HepG2 (cell line): ENCODE data around the gene SDCCAG8. TPM values are rescaled to one million over a fixed set of nuclear protein-coding genes. Genes with fewer than 3 reads are reported as not detected.

Experiments used
- CBX1 ChIP-seq: IDR thresholded peaks from one replicate; pipeline ENCODE4 v1.6.1; 2016; ENCODE audit warnings: antibody characterized with exemption, low read depth
- CCDC6 ChIP-seq: sonication (generic); formaldehyde crosslinking; IDR thresholded peaks from 2 replicates; pipeline ENCODE4 v1.8.1; 2022; ENCODE audit warnings: mild to moderate bottlenecking, missing genetic modification reagents, moderate library complexity
- CHD2 ChIP-seq: IDR thresholded peaks from 2 replicates; pipeline ENCODE4 v1.6.1; 2011; ENCODE audit warnings: low read depth, low read length, improper control_type of control experiment
- ELF4 ChIP-seq: sonication (generic); formaldehyde crosslinking; IDR thresholded peaks from 2 replicates; pipeline ENCODE4 v1.5.0; 2020; ENCODE audit warnings: missing genetic modification reagents, mild to moderate bottlenecking, moderate library complexity, borderline replicate concordance
- HNRNPL ChIP-seq: fragments of 200-400 bp; formaldehyde crosslinking; IDR thresholded peaks from 2 replicates; pipeline ENCODE4 v1.6.1; 2017; ENCODE audit warnings: mild to moderate bottlenecking, low read depth, low read length
- JUNB ChIP-seq: sonication (generic); formaldehyde crosslinking; IDR thresholded peaks from 2 replicates; pipeline ENCODE4 v1.8.0; 2022; ENCODE audit warnings: missing genetic modification reagents, mild to moderate bottlenecking, borderline replicate concordance
- KDM1A ChIP-seq: IDR thresholded peaks from 2 replicates; pipeline ENCODE4 v1.6.1; 2016; ENCODE audit warnings: missing compliant biosample characterization
- NR3C1 ChIP-seq: sonication (generic); formaldehyde crosslinking; IDR thresholded peaks from 2 replicates; pipeline ENCODE4 v1.4.0; 2020; ENCODE audit warnings: missing genetic modification reagents
- SP1 ChIP-seq, 2 experiments: fragments of 450-650 bp in 1 of 2; sonication (generic) in 1 of 2; formaldehyde crosslinking in 1 of 2; IDR thresholded peaks; 2 replicates each; pipeline versions ENCODE4 v1.4.0 to v1.6.1; 2016 to 2020; ENCODE audit warnings: missing genetic modification reagents in 1 of 2
- TBL1XR1 ChIP-seq: fragments of 150-350 bp; IDR thresholded peaks from 2 replicates; pipeline ENCODE4 v1.6.1; 2014; ENCODE audit warnings: borderline replicate concordance, low read length; ENCODE audit not compliant: partially characterized antibody
- TBX3 ChIP-seq: fragments of 450-650 bp; IDR thresholded peaks from 2 replicates; pipeline ENCODE4 v1.6.1; 2017; ENCODE audit warnings: antibody characterized with exemption, mild to moderate bottlenecking, inconsistent platforms, borderline replicate concordance
- YY1 ChIP-seq: IDR thresholded peaks from 2 replicates; pipeline ENCODE4 v1.6.1; 2011; ENCODE audit warnings: low read length, low read depth, moderate library complexity, mild to moderate bottlenecking; ENCODE audit not compliant: insufficient read depth, insufficient replicate concordance
- ZEB1 ChIP-seq: IDR thresholded peaks from 2 replicates; pipeline ENCODE4 v1.6.1; 2012; ENCODE audit warnings: mild to moderate bottlenecking, low read depth, inconsistent platforms; ENCODE audit not compliant: insufficient replicate concordance
- ZNF143 ChIP-seq: sonication (generic); formaldehyde crosslinking; IDR thresholded peaks from 2 replicates; pipeline ENCODE4 v1.4.0; 2020; ENCODE audit warnings: missing genetic modification reagents
- ZNF20 ChIP-seq: sonication (generic); formaldehyde crosslinking; IDR thresholded peaks from 2 replicates; pipeline ENCODE4 v1.4.0; 2020; ENCODE audit warnings: mild to moderate bottlenecking, moderate library complexity, missing genetic modification reagents
- ZNF709 ChIP-seq: sonication (generic); formaldehyde crosslinking; IDR thresholded peaks from 2 replicates; pipeline ENCODE4 v1.5.0; 2020; ENCODE audit warnings: mild to moderate bottlenecking, missing genetic modification reagents
- ZNF780A ChIP-seq: sonication (generic); formaldehyde crosslinking; IDR thresholded peaks from 2 replicates; pipeline ENCODE4 v1.8.0; 2022; ENCODE audit warnings: mild to moderate bottlenecking, missing genetic modification reagents, moderate library complexity
- ZZZ3 ChIP-seq: sonication (generic); formaldehyde crosslinking; IDR thresholded peaks from 2 replicates; pipeline ENCODE4 v1.4.0; 2020; ENCODE audit warnings: missing genetic modification reagents, mild to moderate bottlenecking, borderline replicate concordance
- polyA plus RNA-seq, 8 experiments: library from polyadenylated mRNA; depleted of rRNA in 3 of 8; stranded (reverse) in 7 of 8; unstranded in 1 of 8; fragments of >200 nt; fragmentation: Illumina TruSeq in 4 of 8; extraction: Trizol in 4 of 8; gene quantifications; 2 replicates each; pipeline versions ENCODE4 v1.2.1 to v1.2.3, GENCODE V29; 2011 to 2016; ENCODE audit warnings: low read depth in 4 of 8, missing spikeins in 1 of 8, mixed read lengths in 1 of 8; ENCODE audit not compliant: insufficient read depth in 1 of 8
- total RNA-seq, 5 experiments: library from RNA; depleted of rRNA; stranded (reverse); fragments of >200 nt; fragmentation: Illumina TruSeq; extraction: Trizol; gene quantifications; 2 replicates each; pipeline ENCODE4 v1.2.3, GENCODE V29; 2016; ENCODE audit warnings: low read depth in 1 of 5
- TF ChIP-seq, protein P1 (sequence below): sonication (generic); formaldehyde crosslinking; IDR thresholded peaks from 2 replicates; pipeline ENCODE4 v1.5.1; 2020; ENCODE audit warnings: mild to moderate bottlenecking, missing genetic modification reagents
- TF ChIP-seq, protein P2 (sequence below): sonication (generic); formaldehyde crosslinking; IDR thresholded peaks from 2 replicates; pipeline ENCODE4 v1.8.0; 2022; ENCODE audit warnings: missing genetic modification reagents, mild to moderate bottlenecking, borderline replicate concordance
- TF ChIP-seq, protein P3 (sequence below): sonication (generic); formaldehyde crosslinking; conservative IDR thresholded peaks from 2 replicates; pipeline ENCODE4 v1.4.0; 2020; ENCODE audit warnings: missing genetic modification reagents

The SDCCAG8 gene
- total and polyA plus RNA-seq, 2 of the 13 experiments (the other 11 are each of a cell fraction or from before 2014, with no cell fraction given) = 9.5 to 13.4 TPM

DNA sequence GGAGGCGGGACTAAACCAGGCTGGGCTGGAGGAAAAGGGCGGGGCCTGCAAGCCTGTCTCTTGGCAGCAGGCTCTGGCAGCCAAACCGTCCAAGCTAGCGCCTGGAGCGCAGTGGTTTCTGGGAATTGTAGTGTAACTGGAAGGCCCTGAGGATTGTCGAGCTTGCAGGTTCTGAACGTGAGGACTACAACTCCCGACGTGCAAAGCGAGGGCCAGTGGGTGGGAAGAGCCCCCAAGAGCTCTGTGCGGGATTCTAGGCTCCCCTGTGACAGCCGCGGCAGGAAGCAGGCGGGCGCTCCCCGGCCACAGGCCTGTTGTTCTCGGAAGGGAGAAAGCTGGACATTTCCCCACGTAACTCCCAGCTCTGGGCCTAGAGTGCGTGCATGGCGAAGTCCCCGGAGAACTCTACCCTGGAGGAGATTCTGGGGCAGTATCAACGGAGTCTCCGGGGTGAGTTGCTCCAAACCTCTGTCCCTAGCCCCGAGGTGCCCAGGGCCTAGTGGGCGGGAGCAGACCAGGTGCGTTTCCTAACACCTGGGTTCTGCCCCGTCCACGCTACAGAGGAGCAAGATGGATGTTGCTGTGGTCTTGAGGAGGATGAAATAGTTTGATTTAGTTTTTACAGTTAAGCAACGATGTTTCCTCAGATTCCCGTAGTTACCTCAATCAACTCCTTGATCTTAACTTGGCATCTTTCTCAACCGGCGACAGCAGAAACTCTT, at the start of gene SDCCAG8 (continued):
- TF ChIP-seq, protein P1, sequence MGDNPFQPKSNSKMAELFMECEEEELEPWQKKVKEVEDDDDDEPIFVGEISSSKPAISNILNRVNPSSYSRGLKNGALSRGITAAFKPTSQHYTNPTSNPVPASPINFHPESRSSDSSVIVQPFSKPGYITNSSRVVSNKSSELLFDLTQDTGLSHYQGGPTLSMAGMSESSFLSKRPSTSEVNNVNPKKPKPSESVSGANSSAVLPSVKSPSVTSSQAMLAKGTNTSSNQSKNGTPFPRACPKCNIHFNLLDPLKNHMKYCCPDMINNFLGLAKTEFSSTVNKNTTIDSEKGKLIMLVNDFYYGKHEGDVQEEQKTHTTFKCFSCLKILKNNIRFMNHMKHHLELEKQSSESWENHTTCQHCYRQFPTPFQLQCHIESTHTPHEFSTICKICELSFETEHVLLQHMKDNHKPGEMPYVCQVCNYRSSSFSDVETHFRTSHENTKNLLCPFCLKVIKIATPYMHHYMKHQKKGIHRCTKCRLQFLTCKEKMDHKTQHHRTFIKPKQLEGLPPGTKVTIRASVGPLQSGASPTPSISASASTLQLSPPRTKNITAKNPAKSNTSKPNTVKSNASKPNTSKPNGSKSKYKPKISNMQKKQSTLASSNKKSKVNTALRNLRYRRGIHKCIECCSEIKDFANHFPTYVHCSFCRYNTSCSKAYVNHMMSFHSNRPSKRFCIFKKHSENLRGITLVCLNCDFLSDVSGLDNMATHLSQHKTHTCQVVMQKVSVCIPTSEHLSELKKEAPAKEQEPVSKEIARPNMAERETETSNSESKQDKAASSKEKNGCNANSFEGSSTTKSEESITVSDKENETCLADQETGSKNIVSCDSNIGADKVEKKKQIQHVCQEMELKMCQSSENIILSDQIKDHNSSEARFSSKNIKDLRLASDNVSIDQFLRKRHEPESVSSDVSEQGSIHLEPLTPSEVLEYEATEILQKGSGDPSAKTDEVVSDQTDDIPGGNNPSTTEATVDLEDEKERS = no peak
- TF ChIP-seq, protein P2, sequence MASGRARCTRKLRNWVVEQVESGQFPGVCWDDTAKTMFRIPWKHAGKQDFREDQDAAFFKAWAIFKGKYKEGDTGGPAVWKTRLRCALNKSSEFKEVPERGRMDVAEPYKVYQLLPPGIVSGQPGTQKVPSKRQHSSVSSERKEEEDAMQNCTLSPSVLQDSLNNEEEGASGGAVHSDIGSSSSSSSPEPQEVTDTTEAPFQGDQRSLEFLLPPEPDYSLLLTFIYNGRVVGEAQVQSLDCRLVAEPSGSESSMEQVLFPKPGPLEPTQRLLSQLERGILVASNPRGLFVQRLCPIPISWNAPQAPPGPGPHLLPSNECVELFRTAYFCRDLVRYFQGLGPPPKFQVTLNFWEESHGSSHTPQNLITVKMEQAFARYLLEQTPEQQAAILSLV (CRISPR knock-in tag) = 0 out of 2 replicates have a peak, but pooled peaks have one; percentile 69
- TF ChIP-seq ELF4 (peak; percentile 68; the same call in 1 of the 2 replicates), ZNF709 (peak; percentile 79; the same call in 1 of the 2 replicates), ZZZ3 (peak; percentile 64; the same call in 1 of the 2 replicates), ZNF780A (CRISPR knock-in tag) (peak; percentile 91; the same call in 1 of the 2 replicates), HNRNPL (0 out of 2 replicates have a peak, but pooled peaks have one; percentile 50), SP1 (IDR thresholded peaks at IDR 0.05) (no peak), SP1 (CRISPR knock-in tag; IDR thresholded peaks at IDR 0.05) (no peak; the same call in 1 of the 2 replicates), ZNF20 (CRISPR knock-in tag) (no peak), NR3C1 (CRISPR knock-in tag) (no peak), CBX1 (no peak), JUNB (CRISPR knock-in tag) (no peak), YY1 (peak; percentile 7), ZEB1 (peak; percentile 90), TBL1XR1 (peak; percentile 37), CHD2 (0 out of 2 replicates have a peak, but pooled peaks have one; percentile 58), CCDC6 (no peak; the same call in 1 of the 2 replicates), ZNF143 (peak; percentile 88), KDM1A (CRISPR knock-in tag) (no peak), TBX3 (0 out of 2 replicates have a peak, but pooled peaks have one; percentile 38)
- TF ChIP-seq, protein P3, sequence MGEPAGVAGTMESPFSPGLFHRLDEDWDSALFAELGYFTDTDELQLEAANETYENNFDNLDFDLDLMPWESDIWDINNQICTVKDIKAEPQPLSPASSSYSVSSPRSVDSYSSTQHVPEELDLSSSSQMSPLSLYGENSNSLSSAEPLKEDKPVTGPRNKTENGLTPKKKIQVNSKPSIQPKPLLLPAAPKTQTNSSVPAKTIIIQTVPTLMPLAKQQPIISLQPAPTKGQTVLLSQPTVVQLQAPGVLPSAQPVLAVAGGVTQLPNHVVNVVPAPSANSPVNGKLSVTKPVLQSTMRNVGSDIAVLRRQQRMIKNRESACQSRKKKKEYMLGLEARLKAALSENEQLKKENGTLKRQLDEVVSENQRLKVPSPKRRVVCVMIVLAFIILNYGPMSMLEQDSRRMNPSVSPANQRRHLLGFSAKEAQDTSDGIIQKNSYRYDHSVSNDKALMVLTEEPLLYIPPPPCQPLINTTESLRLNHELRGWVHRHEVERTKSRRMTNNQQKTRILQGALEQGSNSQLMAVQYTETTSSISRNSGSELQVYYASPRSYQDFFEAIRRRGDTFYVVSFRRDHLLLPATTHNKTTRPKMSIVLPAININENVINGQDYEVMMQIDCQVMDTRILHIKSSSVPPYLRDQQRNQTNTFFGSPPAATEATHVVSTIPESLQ (CRISPR knock-in tag) = no peak
